ENCODE results near the gene PRDX3. TPM values are rescaled to one million over a fixed set of nuclear protein-coding genes. Genes with fewer than 3 reads are reported as not detected.

The PRDX3 gene
- total RNA-seq, 4 donors from 2014 or later = 90.6 to 231 (median 141) TPM

- TF ChIP-seq POLR2A (IDR thresholded peaks at IDR 0.05) (no peak), CTCF (IDR thresholded peaks at IDR 0.05) (no peak)
- Histone ChIP-seq H3K4me3 (peak overlapping the region; percentile 78 to 89), H3K27ac (peak overlapping the region; percentile 92 to 95), H3K4me1 (no peaks in the 10 kb centered on the region), H3K9me3 (no peaks in the 10 kb centered on the region), H3K27me3 (no peaks in the 10 kb centered on the region), H3K36me3 (no peaks in the 10 kb centered on the region)
- no peak for DNase-seq
- intact Hi-C loops (cut with DNase I; ENCODE audit: low total_unique reads) = no loop called here
Observed at GRCh38 chr10:119177708-119178371, 772 bp downstream of the PRDX3 start.

GRCh38 chr10:119176166-119176565, 2.4 kb downstream of the PRDX3 start:
- intact Hi-C loops (cut with DNase I; ENCODE audit: low total_unique reads) = no loop called here
- no peak overlapping the region for H3K27ac ChIP-seq
- H3K27me3 ChIP-seq = no peaks in the 10 kb centered on the region
- H3K4me1 ChIP-seq = no peaks in the 10 kb centered on the region
- TF ChIP-seq POLR2A (IDR thresholded peaks at IDR 0.05) (no peak), CTCF (IDR thresholded peaks at IDR 0.05) (no peak)
- no peaks in the 10 kb centered on the region for H3K9me3 ChIP-seq
- H3K4me3 ChIP-seq = no peak overlapping the region
- H3K36me3 ChIP-seq = no peaks in the 10 kb centered on the region
- no peak for DNase-seq

DNA sequence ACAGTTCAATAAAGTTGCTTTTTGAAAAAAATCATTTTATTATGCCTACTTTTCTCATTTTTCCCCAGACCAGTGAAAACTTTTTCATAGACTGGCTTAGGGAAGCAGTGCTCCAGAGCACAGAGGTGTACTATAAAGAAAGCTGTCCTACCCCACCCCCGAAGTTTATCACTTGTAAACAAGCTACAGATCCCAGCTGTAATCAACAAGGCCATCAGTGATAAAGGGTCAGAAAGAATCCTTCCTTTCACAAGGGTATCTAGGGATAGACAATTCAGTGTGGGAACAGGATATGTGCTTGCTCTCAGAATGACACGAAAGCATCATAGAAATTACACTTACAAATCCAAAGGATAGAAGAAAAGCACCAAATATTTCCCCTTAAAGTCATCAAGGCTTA, 4.5 kb downstream of the PRDX3 start:
- H3K4me3 ChIP-seq = no peak overlapping the region
- no peaks in the 10 kb centered on the region for H3K9me3 ChIP-seq
- no peaks in the 10 kb centered on the region for H3K4me1 ChIP-seq
- H3K36me3 ChIP-seq = no peaks in the 10 kb centered on the region
- DNase-seq = no peak
- intact Hi-C loops (cut with DNase I; ENCODE audit: low total_unique reads) = no loop called here
- no peak overlapping the region for H3K27ac ChIP-seq
- no peaks in the 10 kb centered on the region for H3K27me3 ChIP-seq
- no peak for TF ChIP-seq POLR2A (IDR thresholded peaks at IDR 0.05)

DNA sequence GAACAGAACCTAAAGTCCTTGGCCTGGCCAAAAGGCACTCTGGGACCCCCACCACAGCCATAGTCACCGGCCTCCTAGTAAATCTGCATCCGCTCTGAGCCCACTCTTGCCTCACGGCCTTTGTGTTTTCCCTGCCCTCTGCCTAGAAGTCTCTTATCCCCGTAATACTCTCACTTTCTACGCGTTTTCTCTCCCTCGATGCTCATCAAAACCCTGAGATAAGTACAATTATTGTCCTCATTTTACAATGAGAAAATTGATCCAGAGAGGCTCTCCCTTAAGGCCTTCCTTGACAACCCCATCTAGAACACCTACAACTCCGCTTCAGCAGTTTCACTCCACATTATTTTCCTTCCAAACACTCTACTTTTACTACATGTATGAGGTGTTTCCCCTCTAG, 11.6 kb downstream of the PRDX3 start:
- Histone ChIP-seq H3K9me3 (no peaks in the 10 kb centered on the region), H3K4me3 (no peak overlapping the region), H3K27ac (no peak overlapping the region), H3K27me3 (no peaks in the 10 kb centered on the region), H3K36me3 (no peaks in the 10 kb centered on the region), H3K4me1 (no peaks in the 10 kb centered on the region)
- intact Hi-C loops (cut with DNase I; ENCODE audit: low total_unique reads) = no loop called here
- DNase-seq = no peak
- TF ChIP-seq CTCF (IDR thresholded peaks at IDR 0.05) = no peak
- no peak for TF ChIP-seq POLR2A (IDR thresholded peaks at IDR 0.05)

- H3K4me3 ChIP-seq = no peak overlapping the region
- H3K27me3 ChIP-seq = no peaks in the 10 kb centered on the region
- H3K9me3 ChIP-seq = no peaks in the 10 kb centered on the region
- H3K27ac ChIP-seq = peak overlapping the region in 1 of 2 donors; percentile 96
- no peak for DNase-seq
- no peaks in the 10 kb centered on the region for H3K36me3 ChIP-seq
- no peaks in the 10 kb centered on the region for H3K4me1 ChIP-seq
- intact Hi-C loops (cut with DNase I; ENCODE audit: low total_unique reads) = no loop called here
- TF ChIP-seq CTCF (IDR thresholded peaks at IDR 0.05) = no peak
- no peak for TF ChIP-seq POLR2A (IDR thresholded peaks at IDR 0.05)
Observed at GRCh38 chr10:119166564-119166963, 12.0 kb downstream of the PRDX3 start.

DNA sequence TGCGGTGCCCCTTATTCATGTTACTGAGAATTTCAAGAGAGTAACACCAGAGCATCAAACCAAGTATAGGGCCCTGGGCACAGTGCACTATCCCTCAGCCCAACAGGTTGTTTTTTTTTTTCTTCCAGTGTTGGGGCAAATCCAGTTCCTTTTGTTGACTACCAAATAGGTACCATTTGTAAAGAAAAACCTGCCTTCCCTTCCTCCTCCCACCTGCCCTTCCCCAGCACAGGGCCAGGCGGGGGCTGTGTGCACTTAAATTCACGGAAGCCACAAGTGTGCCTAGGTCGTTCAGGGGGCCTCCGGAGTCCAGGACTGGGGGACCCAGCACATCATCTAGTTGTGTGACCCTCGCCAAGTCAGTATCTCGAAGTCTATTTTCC, 12.5 kb downstream of the PRDX3 start:
- DNase-seq = no peak
- H3K36me3 ChIP-seq = no peaks in the 10 kb centered on the region
- no peaks in the 10 kb centered on the region for H3K27me3 ChIP-seq
- peak overlapping the region; percentile 48 to 78 for H3K4me3 ChIP-seq
- no peak for TF ChIP-seq POLR2A (IDR thresholded peaks at IDR 0.05)
- no peak for TF ChIP-seq CTCF (IDR thresholded peaks at IDR 0.05)
- no peaks in the 10 kb centered on the region for H3K9me3 ChIP-seq
- H3K27ac ChIP-seq = peak overlapping the region; percentile 91 to 96
- no peaks in the 10 kb centered on the region for H3K4me1 ChIP-seq
- intact Hi-C loops (cut with DNase I; ENCODE audit: low total_unique reads) = no loop called here

Measured in uterus (tissue), 4 donors.